ENCODE results near the gene MFSD6.
A peak's percentile ranks its signal among the peaks of the same experiment; 100 is the strongest.
"Not testable (repeated sequence)": the region's sequence is repeated elsewhere in the genome, so short reads cannot be mapped to it uniquely, and the experiment has no call there.

The MFSD6 gene

GRCh38 chr2:190466819-190467446, 58.8 kb downstream of the MFSD6 start:
- DNase-seq: no peak

GRCh38 chr2:190467575-190468083, 59.5 kb downstream of the MFSD6 start:
- no peak for DNase-seq

GRCh38 chr2:190468354-190468753, 60.2 kb downstream of the MFSD6 start:
- not testable (repeated sequence) for DNase-seq

GRCh38 chr2:190468814-190469569, 60.8 kb downstream of the MFSD6 start:
- DNase-seq: peak in 1 of 2 donors; percentile 26

GRCh38 chr2:190469771-190470170, 61.6 kb downstream of the MFSD6 start:
- DNase-seq: peak; percentile 55 to 61

- DNase-seq: no peak
These were observed 62.2 kb downstream of the MFSD6 start for GRCh38 chr2:190470256-190470826.

GRCh38 chr2:190477661-190478454, 69.7 kb downstream of the MFSD6 start:
- no peak for DNase-seq

- DNase-seq: no peak
These were observed 70.5 kb downstream of the MFSD6 start for GRCh38 chr2:190478572-190479195.

GRCh38 chr2:190481339-190481738, 73.2 kb downstream of the MFSD6 start:
- DNase-seq: no peak

- no peak for DNase-seq
These were observed 74.3 kb downstream of the MFSD6 start for GRCh38 chr2:190482451-190482850.

- DNase-seq: no peak
These were observed 78.0 kb downstream of the MFSD6 start for GRCh38 chr2:190486037-190486623.

- DNase-seq: no peak
These were observed 80.5 kb downstream of the MFSD6 start for GRCh38 chr2:190488516-190489233.

GRCh38 chr2:190489475-190489874, 81.3 kb downstream of the MFSD6 start:
- DNase-seq: no peak

GRCh38 chr2:190490502-190490901, 82.3 kb downstream of the MFSD6 start:
- DNase-seq: no peak

GRCh38 chr2:190493095-190493494, 84.9 kb downstream of the MFSD6 start:
- DNase-seq: no peak

GRCh38 chr2:190494600-190495227, 86.6 kb downstream of the MFSD6 start:
- DNase-seq: not testable (repeated sequence)

- DNase-seq: no peak
These were observed 89.3 kb downstream of the MFSD6 start for GRCh38 chr2:190497428-190497827.

GRCh38 chr2:190499273-190499672, 91.1 kb downstream of the MFSD6 start:
- no peak for DNase-seq

- no peak for DNase-seq
These were observed 91.9 kb downstream of the MFSD6 start for GRCh38 chr2:190500054-190500502.

- DNase-seq: no peak
These were observed 93.1 kb downstream of the MFSD6 start for GRCh38 chr2:190501231-190501630.

Measured in inflammatory macrophage (primary cell).